Type B pancreatic cell (in vitro differentiated cells): Measurements from ENCODE around the gene PPM1L. TPM values are rescaled to one million over a fixed set of nuclear protein-coding genes. Genes with fewer than 3 reads are reported as not detected.

Experiments used
- DNase-seq: peaks from one replicate; pipeline ENCODE4 v3.0.0; 2021; ENCODE audit warnings: mixed read lengths; ENCODE audit not compliant: unreplicated experiment; ENCODE audit errors: extremely low spot score
- H3K27ac Mint-ChIP-seq: 2 replicates; pipeline ENCODE4 v1.8.0; 2021; ENCODE audit warnings: mild to moderate bottlenecking, mixed read lengths
- H3K27me3 Mint-ChIP-seq: 2 replicates; pipeline ENCODE4 v1.8.0; 2021; ENCODE audit warnings: mixed read lengths
- H3K36me3 Mint-ChIP-seq: 2 replicates; pipeline ENCODE4 v1.8.0; 2021; ENCODE audit warnings: mixed read lengths
- H3K4me1 Mint-ChIP-seq: one replicate; pipeline ENCODE4 v1.8.0; 2021; ENCODE audit warnings: mixed read lengths; ENCODE audit not compliant: unreplicated experiment
- H3K4me3 Mint-ChIP-seq: 2 replicates; pipeline ENCODE4 v1.8.0; 2021; ENCODE audit warnings: mild to moderate bottlenecking, mixed read lengths
- H3K9me3 Mint-ChIP-seq: 2 replicates; pipeline ENCODE4 v1.8.0; 2021; ENCODE audit warnings: mixed read lengths
- total RNA-seq: library from RNA; stranded (reverse); gene quantifications from 2 replicates; pipeline ENCODE4 v1.2.1, GENCODE V29; 2021; ENCODE audit warnings: low replicate concordance
- TF ChIP-seq, protein P1 (sequence below): fragments of 200-600 bp; sonication (generic); conservative IDR thresholded peaks from 2 replicates; pipeline ENCODE4 v1.5.0; 2021; ENCODE audit warnings: antibody characterized with exemption, mild to moderate bottlenecking

The PPM1L gene
- total RNA-seq, 1 donor from 2014 or later = 29.4 TPM

DNA sequence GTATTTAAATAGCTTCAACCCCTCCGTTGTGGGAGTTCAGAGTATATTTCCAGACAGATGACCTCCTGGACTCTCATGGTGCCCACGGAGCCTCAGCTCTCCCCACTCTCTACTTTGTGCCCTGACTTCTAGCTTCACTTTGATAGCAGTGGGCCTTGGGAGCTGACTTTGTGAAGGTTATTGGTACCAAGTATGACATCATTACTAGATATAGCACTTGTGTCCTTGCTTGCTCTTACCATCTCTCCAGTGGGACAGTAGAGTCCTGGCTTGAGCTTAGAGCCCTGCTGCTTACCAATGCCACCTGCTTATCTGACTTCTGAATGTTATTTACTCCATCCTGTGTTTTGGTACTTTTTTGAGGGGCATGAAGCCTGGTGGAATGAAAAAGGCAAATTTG is 53.4 kb downstream of the PPM1L start:
- no peak for DNase-seq
- TF ChIP-seq, protein P1, sequence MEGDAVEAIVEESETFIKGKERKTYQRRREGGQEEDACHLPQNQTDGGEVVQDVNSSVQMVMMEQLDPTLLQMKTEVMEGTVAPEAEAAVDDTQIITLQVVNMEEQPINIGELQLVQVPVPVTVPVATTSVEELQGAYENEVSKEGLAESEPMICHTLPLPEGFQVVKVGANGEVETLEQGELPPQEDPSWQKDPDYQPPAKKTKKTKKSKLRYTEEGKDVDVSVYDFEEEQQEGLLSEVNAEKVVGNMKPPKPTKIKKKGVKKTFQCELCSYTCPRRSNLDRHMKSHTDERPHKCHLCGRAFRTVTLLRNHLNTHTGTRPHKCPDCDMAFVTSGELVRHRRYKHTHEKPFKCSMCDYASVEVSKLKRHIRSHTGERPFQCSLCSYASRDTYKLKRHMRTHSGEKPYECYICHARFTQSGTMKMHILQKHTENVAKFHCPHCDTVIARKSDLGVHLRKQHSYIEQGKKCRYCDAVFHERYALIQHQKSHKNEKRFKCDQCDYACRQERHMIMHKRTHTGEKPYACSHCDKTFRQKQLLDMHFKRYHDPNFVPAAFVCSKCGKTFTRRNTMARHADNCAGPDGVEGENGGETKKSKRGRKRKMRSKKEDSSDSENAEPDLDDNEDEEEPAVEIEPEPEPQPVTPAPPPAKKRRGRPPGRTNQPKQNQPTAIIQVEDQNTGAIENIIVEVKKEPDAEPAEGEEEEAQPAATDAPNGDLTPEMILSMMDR = no peak
- Mint-ChIP-seq H3K4me1 (peaks cover 15% of the 10 kb centered on the region), H3K27ac (no peak overlapping the region), H3K4me3 (no peak overlapping the region), H3K36me3 (no peaks in the 10 kb centered on the region), H3K9me3 (no peaks in the 10 kb centered on the region), H3K27me3 (no peaks in the 10 kb centered on the region)

DNA sequence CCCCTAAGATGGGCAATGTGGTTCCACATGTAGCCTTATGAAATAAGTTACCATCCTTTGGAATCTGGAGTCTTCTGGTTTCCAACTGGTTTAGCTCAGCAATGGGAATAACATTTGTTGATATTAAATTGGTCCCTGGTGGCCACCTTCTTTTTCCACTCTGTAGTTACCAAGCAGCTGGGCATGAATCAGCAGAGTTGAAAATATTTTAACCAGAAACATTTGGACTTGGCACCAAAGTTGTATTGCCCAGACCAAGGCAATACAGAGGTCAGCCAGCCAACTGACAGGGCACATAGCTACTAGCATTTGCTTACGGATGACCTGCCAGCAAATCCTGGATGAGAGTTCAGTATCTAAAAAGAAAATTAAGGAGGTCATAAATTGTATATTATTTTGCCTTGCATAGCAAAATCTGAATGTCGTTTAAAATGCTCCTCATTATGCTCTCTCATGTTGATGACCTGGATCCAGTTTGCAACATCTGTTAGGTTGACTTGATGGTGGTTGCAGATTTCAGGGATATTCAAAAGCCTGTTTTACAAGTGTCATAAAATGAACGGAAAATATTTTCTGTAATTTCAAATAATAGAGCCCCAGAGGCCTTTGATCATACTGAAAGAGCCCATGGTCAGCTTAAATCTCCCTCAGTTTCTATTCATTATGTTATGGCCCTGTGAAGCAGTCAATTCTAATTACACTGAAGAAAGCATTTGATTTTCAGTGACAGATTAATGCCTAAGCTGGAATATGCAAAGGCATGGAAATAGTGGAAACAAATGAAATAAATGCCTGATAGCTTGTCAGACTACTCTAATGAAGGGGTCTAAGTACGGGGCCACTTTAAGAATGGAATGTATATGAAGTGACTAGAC is 54.6 kb downstream of the PPM1L start:
- Mint-ChIP-seq H3K9me3 (no peaks in the 10 kb centered on the region), H3K4me1 (peaks cover 9% of the 10 kb centered on the region), H3K27ac (no peak overlapping the region), H3K27me3 (no peaks in the 10 kb centered on the region), H3K4me3 (no peak overlapping the region), H3K36me3 (no peaks in the 10 kb centered on the region)
- TF ChIP-seq, protein P1 = no peak
- no peak for DNase-seq

DNA sequence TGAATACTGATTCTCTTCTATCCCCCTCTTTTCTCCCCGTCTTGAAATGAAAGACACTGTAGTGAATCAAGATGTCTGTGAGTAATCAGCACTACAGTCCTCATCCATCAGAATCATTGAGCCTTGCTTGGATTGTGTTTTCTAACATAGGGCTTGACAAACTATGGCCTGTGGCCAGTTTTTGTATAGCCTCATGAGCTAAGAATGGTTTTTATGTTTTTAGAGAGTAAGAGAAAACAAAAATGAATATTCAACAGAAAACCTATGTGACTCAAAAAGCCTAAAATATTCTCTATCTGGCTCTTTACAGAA is 55.2 kb downstream of the PPM1L start:
- no peak for DNase-seq
- no peaks in the 10 kb centered on the region for H3K36me3 Mint-ChIP-seq

DNA sequence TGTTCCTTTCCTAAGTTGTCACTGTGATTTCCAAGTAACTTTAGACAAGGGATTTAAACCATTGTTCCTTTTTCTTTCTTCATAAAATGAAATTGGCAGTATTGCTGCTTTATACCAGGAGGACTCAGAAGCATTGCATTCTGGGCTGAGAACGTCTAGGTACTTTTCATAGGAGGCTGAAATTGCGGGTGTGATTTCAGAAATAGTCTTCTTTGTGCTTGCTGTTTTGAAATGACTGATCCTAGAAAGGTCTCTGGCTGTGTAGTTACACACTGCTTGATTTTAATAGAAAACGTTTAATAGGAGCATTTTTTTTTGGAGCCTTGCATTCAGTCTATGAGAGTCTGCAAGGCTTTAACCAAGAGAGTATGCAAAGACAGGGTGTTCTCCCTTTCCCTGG is 56.3 kb downstream of the PPM1L start:
- no peaks in the 10 kb centered on the region for H3K27me3 Mint-ChIP-seq
- H3K27ac Mint-ChIP-seq = no peak overlapping the region
- no peaks in the 10 kb centered on the region for H3K9me3 Mint-ChIP-seq
- DNase-seq = no peak
- H3K4me3 Mint-ChIP-seq = no peak overlapping the region
- no peaks in the 10 kb centered on the region for H3K36me3 Mint-ChIP-seq
- TF ChIP-seq, protein P1 = no peak
- peaks cover 9% of the 10 kb centered on the region for H3K4me1 Mint-ChIP-seq

More for the DNA sequence above, 55.2 kb downstream of the PPM1L start:
- TF ChIP-seq, protein P1 = no peak
- Mint-ChIP-seq H3K27me3 (no peaks in the 10 kb centered on the region), H3K9me3 (no peaks in the 10 kb centered on the region), H3K27ac (no peak overlapping the region), H3K4me3 (no peak overlapping the region), H3K4me1 (peaks cover 9% of the 10 kb centered on the region)

DNA sequence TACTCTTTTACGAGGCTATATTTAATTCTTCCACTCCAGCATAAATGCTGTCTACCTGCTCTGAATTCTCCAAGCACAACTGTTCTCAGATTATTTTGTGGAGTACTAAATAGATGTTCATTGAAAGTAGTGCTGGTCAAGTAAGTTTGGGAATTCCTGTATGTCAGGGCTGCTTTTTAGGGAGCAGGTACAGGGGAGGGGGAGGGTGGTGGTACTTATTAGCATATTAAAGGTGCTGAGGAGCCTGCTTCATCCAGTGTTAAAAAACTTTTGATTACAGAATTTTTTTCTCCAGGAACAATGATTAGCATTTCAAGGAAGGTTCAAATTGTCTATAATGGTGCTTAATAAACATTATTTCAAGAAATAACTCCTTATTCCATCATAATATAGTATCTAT is 59.2 kb downstream of the PPM1L start:
- H3K9me3 Mint-ChIP-seq = no peaks in the 10 kb centered on the region
- no peaks in the 10 kb centered on the region for H3K4me1 Mint-ChIP-seq
- no peaks in the 10 kb centered on the region for H3K27me3 Mint-ChIP-seq
- TF ChIP-seq, protein P1 = no peak
- H3K27ac Mint-ChIP-seq = no peak overlapping the region
- no peak for DNase-seq
- no peaks in the 10 kb centered on the region for H3K36me3 Mint-ChIP-seq
- H3K4me3 Mint-ChIP-seq = no peak overlapping the region
